Thoracic aorta (tissue), 2 donors: Measurements from ENCODE around the gene HDAC9. TPM values are rescaled to one million over a fixed set of nuclear protein-coding genes. Genes with fewer than 3 reads are reported as not detected.

Source experiments
- ATAC-seq: fragments of 150-250 bp; one replicate; pipeline ENCODE4 v1.8.0; 2017; ENCODE audit warnings: low read depth; ENCODE audit not compliant: insufficient number of reproducible peaks, low FRiP score
- DNase-seq: peaks from one replicate; pipeline ENCODE4 v3.0.0-alpha.2; 2020; ENCODE audit warnings: low spot score
- H3K27ac ChIP-seq, 2 donors: fragments of 200-600 bp; sonication (generic); 1 replicate in 1 of 2; 2 replicates in 1 of 2; pipeline ENCODE4 v1.5.1; 2016; ENCODE audit warnings: mild to moderate bottlenecking in 2 of 2, moderate library complexity in 2 of 2
- H3K27me3 ChIP-seq: fragments of 200-600 bp; sonication (generic); replicated peaks from 2 replicates; pipeline ENCODE4 v1.6.0; 2016; ENCODE audit warnings: mild to moderate bottlenecking; ENCODE audit not compliant: insufficient read depth
- H3K36me3 ChIP-seq: fragments of 200-600 bp; sonication (generic); one replicate; pipeline ENCODE4 v1.5.1; 2016
- H3K4me1 ChIP-seq, 2 donors: fragments of 200-600 bp; sonication (generic); 1 replicate in 1 of 2; 2 replicates in 1 of 2; pipeline versions ENCODE4 v1.5.1 to v1.6.0; 2016; ENCODE audit warnings: low read depth in 2 of 2, mild to moderate bottlenecking in 1 of 2; ENCODE audit not compliant: control insufficient read depth in 1 of 2
- H3K4me3 ChIP-seq: fragments of 200-600 bp; sonication (generic); 2 replicates; pipeline ENCODE4 v1.5.1; 2016; ENCODE audit warnings: mild to moderate bottlenecking
- H3K9me3 ChIP-seq: fragments of 200-600 bp; sonication (generic); 2 replicates; pipeline ENCODE4 v1.5.1; 2016
- total RNA-seq, 2 donors: library from RNA; depleted of rRNA; stranded (reverse); fragments of >200 nt; gene quantifications; one replicate each; pipeline versions ENCODE4 v1.1.0 to v1.2.3, GENCODE V29; 2016
- TF ChIP-seq, protein P1 (sequence below): fragments of 200-600 bp; sonication (generic); IDR thresholded peaks from one replicate; pipeline ENCODE4 v1.5.1; 2019; ENCODE audit warnings: antibody characterized with exemption

The HDAC9 gene
- total RNA-seq, 2 donors from 2014 or later = 64.1 to 81.6 TPM

DNA sequence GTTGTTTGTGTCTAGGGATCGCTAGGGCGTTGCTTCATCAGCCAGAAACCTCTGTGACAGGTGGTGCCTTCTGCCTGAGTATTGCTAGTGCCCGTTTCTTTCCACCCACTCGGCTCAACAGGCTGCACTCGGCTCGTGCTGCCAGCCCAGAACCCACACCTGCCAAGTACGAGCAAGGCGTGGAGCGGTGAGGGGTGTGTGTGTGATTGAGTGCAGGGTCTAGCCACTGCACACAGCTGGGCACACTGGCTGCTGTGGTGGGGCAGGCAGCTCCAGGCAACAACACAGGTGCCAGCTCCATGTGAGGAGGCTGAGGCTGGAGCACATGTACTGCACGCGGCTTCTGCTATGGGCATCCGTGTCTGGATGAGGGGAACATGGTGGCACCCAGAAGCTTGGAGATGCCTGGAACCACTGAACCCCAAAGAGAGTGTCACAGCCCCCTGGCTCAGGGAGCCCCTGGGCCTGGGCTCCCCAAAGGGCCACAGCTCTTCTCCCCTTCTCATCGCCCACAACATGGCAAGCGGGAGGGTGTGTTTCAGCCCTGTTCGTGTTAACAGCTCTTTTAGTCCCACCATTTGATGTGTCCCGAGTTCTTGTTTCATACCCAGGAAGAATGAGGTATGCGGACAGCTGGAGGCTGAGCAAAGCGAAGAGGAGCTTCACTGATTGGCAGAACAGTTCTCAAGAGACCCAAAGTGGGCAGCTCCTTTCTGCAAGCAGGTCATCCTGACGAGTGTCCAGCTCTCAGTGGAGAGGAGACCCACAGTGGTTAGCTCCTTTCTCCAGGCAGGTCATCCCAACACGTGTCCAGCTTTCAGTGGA is 78.1 kb downstream of the HDAC9 start:
- Histone ChIP-seq H3K36me3 (no peaks in the 10 kb centered on the region), H3K4me1 (peaks cover 14 to 30% of the 10 kb centered on the region in 2 donors), H3K27me3 (no peaks in the 10 kb centered on the region), H3K4me3 (peak overlapping the region; percentile 57), H3K9me3 (no peaks in the 10 kb centered on the region), H3K27ac (no peak overlapping the region)
- TF ChIP-seq, protein P1, sequence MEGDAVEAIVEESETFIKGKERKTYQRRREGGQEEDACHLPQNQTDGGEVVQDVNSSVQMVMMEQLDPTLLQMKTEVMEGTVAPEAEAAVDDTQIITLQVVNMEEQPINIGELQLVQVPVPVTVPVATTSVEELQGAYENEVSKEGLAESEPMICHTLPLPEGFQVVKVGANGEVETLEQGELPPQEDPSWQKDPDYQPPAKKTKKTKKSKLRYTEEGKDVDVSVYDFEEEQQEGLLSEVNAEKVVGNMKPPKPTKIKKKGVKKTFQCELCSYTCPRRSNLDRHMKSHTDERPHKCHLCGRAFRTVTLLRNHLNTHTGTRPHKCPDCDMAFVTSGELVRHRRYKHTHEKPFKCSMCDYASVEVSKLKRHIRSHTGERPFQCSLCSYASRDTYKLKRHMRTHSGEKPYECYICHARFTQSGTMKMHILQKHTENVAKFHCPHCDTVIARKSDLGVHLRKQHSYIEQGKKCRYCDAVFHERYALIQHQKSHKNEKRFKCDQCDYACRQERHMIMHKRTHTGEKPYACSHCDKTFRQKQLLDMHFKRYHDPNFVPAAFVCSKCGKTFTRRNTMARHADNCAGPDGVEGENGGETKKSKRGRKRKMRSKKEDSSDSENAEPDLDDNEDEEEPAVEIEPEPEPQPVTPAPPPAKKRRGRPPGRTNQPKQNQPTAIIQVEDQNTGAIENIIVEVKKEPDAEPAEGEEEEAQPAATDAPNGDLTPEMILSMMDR = no peak
- ATAC-seq (no peak), DNase-seq (no peak)

DNA sequence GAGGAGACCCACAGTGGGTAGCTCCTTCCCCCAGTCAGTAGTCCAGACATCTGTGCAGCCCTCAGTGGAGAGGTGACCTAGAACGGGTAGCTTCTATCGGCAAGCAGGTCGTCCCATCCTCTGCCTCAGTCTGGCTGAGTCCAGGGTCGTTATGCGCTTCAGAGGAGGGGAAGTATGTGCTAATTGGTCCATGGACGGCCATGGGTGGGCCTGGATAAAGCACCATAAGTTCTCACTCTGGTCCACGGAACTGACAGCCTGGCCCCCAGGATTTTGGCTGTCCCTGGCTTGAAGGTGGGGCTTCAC is 78.6 kb downstream of the HDAC9 start:
- DNase-seq (no peak), ATAC-seq (no peak)
- Histone ChIP-seq H3K9me3 (no peaks in the 10 kb centered on the region), H3K27ac (no peak overlapping the region), H3K4me3 (no peak overlapping the region), H3K36me3 (no peaks in the 10 kb centered on the region), H3K4me1 (peaks cover 14 to 30% of the 10 kb centered on the region in 2 donors), H3K27me3 (no peaks in the 10 kb centered on the region)
- TF ChIP-seq, protein P1 = no peak

DNA sequence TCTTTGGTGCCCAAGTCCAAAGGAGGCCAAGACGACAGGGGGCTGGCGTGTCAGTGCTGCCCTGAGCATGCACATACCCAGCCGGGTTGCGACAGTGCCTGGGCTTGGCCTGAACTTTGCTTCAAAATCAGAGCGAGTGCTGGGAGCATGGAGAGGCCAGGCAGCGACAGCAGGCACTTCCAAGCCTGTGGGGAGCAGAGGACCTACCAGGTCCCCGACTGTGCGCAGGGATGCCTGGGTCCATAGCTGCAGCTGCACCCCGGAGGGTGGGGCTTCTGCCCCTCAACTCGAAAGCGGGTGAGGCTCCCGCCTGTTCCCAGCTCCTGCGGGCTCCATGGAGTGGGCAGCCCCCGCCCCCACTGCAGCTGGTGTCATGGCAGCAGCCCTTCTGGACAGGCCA is 79.1 kb downstream of the HDAC9 start:
- H3K27ac ChIP-seq = no peak overlapping the region
- no peak for DNase-seq
- H3K27me3 ChIP-seq = no peaks in the 10 kb centered on the region
- peaks cover 14 to 30% of the 10 kb centered on the region in 2 donors for H3K4me1 ChIP-seq
- TF ChIP-seq, protein P1 = no peak
- H3K36me3 ChIP-seq = no peaks in the 10 kb centered on the region
- H3K4me3 ChIP-seq = no peak overlapping the region
- no peaks in the 10 kb centered on the region for H3K9me3 ChIP-seq
- no peak for ATAC-seq

GRCh38 chr7:18575622-18576572 is 80.3 kb downstream of the HDAC9 start:
- Histone ChIP-seq H3K27ac (no peak overlapping the region), H3K9me3 (no peaks in the 10 kb centered on the region), H3K4me1 (peaks cover 15 to 33% of the 10 kb centered on the region in 2 donors), H3K27me3 (no peaks in the 10 kb centered on the region), H3K4me3 (no peak overlapping the region), H3K36me3 (no peaks in the 10 kb centered on the region)
- DNase-seq (no peak), ATAC-seq (no peak)
- TF ChIP-seq, protein P1 = no peak
